Tibial nerve (tissue), 4 donors: ENCODE measurements around the gene LRRC4C.

ENCODE experiments used
- CTCF ChIP-seq, 5 experiments: fragments of 200-600 bp in 3 of 5; fragments of 450-650 bp in 2 of 5; sonication (generic) in 3 of 5; IDR thresholded peaks; one replicate each; pipeline ENCODE4 v1.5.1; 2016 to 2019; ENCODE audit warnings: antibody characterized with exemption in 5 of 5, mild to moderate bottlenecking in 3 of 5, moderate library complexity in 2 of 5
- EP300 ChIP-seq, 2 donors: sonication (generic); formaldehyde crosslinking; IDR thresholded peaks; one replicate each; pipeline ENCODE4 v1.6.1; 2017; ENCODE audit warnings: antibody characterized with exemption in 2 of 2, mild to moderate bottlenecking in 1 of 2
- POLR2A ChIP-seq, 2 donors: fragments of 450-650 bp; IDR thresholded peaks; one replicate each; pipeline ENCODE4 v1.6.1; 2017; ENCODE audit warnings: antibody characterized with exemption in 2 of 2, mild to moderate bottlenecking in 2 of 2, moderate library complexity in 2 of 2

GRCh38 chr11:40838181-40838683, 621.2 kb downstream of the LRRC4C start:
- no peak for TF ChIP-seq CTCF (IDR thresholded peaks at IDR 0.05)
- no peak for TF ChIP-seq POLR2A (IDR thresholded peaks at IDR 0.05)
- no peak for TF ChIP-seq EP300 (IDR thresholded peaks at IDR 0.05)
